ENCODE results near the gene CUL9.

CUL9 gene

DNA sequence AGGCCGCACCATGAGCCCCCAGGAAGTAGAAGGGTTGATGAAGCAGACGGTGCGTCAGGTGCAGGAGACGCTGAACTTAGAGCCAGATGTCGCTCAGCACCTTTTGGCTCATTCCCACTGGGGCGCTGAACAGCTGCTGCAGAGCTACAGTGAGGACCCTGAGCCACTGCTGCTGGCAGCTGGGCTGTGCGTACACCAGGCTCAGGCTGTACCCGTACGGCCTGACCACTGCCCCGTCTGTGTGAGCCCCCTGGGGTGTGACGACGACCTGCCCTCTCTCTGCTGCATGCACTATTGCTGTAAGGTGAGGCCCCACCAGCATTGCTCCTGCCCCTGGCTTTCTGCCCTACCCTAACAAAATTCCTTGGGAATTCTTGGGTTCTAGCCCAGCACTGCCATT lies 34.2 kb downstream of the CUL9 start:
- no peaks in the 10 kb centered on the region for H3K27me3 Mint-ChIP-seq
- peaks cover 0 to 4% of the 10 kb centered on the region in 2 donors for H3K4me1 Mint-ChIP-seq (ENCODE audit: low read depth in 2 of 2)
- no peak overlapping the region for H3K27ac Mint-ChIP-seq
- DNase-seq (no peak), ATAC-seq (replicated peaks) (no peak)
- peaks cover 8% of the 10 kb centered on the region for H3K36me3 Mint-ChIP-seq (ENCODE audit: insufficient read depth)
- H3K4me3 Mint-ChIP-seq = no peak overlapping the region
- no peaks in the 10 kb centered on the region for H3K9me3 Mint-ChIP-seq

DNA sequence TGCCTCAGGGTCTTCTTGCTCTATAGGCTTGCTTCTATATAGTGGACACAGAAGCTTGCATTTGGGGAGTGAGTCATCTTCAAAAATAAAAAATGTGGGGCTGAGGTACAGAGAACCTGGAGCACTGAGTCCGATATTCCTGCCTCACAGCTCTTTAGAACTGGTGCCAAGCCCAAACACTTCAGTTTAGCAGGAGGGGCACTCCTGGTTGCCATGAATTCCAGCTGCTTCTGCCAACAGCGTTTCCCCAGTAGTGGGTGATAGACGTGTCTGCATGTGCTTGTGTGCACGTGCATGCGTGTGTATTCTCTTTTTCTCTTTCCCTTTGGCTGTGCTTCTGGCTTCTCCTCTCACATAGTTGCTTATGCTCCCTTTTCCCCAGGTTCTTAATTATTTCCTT lies 35.4 kb downstream of the CUL9 start:
- Mint-ChIP-seq H3K9me3 (no peaks in the 10 kb centered on the region), H3K36me3 (ENCODE audit: insufficient read depth) (peaks cover 11% of the 10 kb centered on the region), H3K4me1 (ENCODE audit: low read depth in 2 of 2) (peaks cover 4 to 6% of the 10 kb centered on the region in 2 donors), H3K27me3 (no peaks in the 10 kb centered on the region), H3K4me3 (no peak overlapping the region), H3K27ac (no peak overlapping the region)
- ATAC-seq (replicated peaks) (no peak), DNase-seq (no peak)

DNA sequence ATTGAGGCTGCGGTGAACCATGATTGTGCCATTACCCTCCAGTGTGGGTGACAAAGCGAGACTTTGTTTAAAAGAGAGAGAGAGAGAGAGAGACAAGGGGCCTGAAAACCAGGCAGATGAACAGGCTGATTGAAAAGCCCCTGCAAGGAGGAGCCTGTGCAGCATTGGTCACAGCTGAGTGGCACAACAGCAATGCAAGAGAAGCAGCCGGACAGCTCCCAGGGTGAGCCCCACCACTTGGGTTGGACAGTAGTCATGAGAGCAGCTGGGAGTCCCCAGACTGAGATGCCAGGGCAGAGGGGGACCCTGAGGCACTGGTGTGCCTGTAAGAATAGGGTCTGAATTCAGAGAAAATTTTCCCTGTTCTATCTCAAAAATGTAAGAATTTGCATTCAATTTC lies 37.1 kb downstream of the CUL9 start:
- peaks cover 9 to 10% of the 10 kb centered on the region in 2 donors for H3K4me1 Mint-ChIP-seq (ENCODE audit: low read depth in 2 of 2)
- H3K4me3 Mint-ChIP-seq = no peak overlapping the region
- H3K36me3 Mint-ChIP-seq (ENCODE audit: insufficient read depth) = peaks cover 21% of the 10 kb centered on the region
- ATAC-seq (replicated peaks) = no peak
- no peak for DNase-seq
- peak overlapping the region; percentile 20 to 35 for H3K27ac Mint-ChIP-seq
- no peaks in the 10 kb centered on the region for H3K9me3 Mint-ChIP-seq
- no peaks in the 10 kb centered on the region for H3K27me3 Mint-ChIP-seq

DNA sequence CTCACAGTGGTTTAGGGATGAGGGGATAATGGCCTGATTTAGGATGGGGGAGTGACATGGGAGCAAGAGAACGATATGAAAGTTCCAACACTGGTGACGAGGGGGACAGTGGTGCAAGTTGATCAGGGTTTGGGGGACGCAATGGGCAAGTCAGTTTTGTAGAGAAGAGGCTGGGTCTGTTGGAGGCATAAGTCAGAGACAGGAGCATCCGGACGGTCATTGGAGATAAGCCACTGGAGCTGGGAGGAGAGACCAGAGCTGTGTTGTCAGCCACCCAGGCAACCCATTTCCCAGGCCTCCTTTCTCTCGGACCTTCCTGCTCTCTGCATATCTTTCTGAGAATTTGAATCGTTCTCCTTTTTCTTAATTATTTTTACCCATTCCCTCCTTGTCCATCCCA lies 37.8 kb downstream of the CUL9 start:
- peaks cover 26% of the 10 kb centered on the region for H3K36me3 Mint-ChIP-seq (ENCODE audit: insufficient read depth)
- no peaks in the 10 kb centered on the region for H3K27me3 Mint-ChIP-seq
- DNase-seq (no peak), ATAC-seq (replicated peaks) (no peak)
- H3K4me1 Mint-ChIP-seq (ENCODE audit: low read depth in 2 of 2) = peaks cover 15 to 16% of the 10 kb centered on the region in 2 donors
- no peak overlapping the region for H3K4me3 Mint-ChIP-seq
- no peaks in the 10 kb centered on the region for H3K9me3 Mint-ChIP-seq
- H3K27ac Mint-ChIP-seq = peak overlapping the region; percentile 8 to 35

DNA sequence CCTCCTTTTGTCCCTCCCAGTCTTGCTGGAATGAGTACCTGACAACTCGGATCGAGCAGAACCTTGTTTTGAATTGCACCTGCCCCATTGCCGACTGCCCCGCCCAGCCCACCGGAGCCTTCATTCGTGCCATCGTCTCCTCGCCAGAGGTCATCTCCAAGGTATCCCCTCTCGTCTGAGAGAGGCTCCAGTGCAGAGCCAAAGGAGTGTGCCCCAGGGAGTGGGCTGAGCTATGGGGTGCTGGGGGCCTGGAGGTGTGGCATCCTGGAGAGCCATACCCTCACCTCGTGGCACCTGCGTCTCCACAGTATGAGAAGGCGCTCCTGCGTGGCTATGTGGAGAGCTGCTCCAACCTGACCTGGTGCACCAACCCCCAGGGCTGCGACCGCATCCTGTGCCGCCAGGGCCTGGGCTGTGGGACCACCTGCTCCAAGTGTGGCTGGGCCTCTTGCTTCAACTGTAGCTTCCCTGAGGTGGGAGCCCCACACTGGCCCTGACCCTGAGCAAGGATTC lies 38.5 kb downstream of the CUL9 start:
- peak overlapping the region; percentile 97 to 99 for H3K27ac Mint-ChIP-seq
- no peak for ATAC-seq (replicated peaks)

DNA sequence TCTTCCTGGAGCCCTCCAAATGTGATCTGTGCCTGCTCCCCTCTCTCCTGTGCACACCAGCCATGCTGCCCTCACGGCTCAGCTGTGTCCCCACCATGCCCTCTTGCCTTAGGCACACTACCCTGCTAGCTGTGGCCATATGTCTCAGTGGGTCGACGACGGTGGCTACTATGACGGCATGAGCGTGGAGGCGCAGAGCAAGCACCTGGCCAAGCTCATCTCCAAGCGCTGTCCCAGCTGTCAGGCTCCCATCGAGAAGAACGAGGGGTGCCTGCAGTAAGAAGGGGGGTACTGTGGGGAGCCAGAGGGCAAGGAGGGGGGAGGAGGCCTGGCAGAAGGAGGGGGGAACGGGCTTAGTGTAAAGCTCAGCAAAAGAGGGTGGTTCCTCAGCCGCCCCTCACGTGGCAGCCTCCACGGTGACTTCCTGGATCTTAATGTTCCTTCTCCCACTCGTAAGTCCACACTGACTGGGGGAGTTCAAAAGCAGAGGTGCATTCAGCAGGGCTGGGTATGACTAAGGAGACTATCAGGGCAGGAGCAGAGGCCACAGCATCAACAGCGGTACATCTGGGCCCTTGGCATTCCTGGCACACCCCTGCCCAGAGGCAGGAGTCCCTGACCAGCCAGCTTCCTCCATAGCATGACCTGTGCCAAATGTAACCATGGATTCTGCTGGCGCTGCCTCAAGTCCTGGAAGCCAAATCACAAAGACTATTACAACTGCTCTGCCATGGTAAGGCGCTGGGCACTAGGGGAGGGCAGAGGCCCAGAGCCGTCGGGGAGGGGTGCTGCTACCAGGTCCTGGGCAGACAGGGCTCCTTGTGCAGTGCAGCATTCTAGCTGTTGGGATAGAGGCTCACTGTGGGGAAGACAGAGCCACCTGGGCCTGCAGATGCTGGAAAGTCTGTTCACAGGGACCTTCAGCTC lies 39.3 kb downstream of the CUL9 start:
- Mint-ChIP-seq H3K27ac (peak overlapping the region; percentile 97 to 99), H3K27me3 (no peaks in the 10 kb centered on the region), H3K4me1 (ENCODE audit: low read depth in 2 of 2) (peaks cover 18 to 21% of the 10 kb centered on the region in 2 donors), H3K4me3 (no peak overlapping the region), H3K36me3 (ENCODE audit: insufficient read depth) (peaks cover 24% of the 10 kb centered on the region), H3K9me3 (no peaks in the 10 kb centered on the region)
- DNase-seq = no peak
- ATAC-seq (replicated peaks) = no peak

More for the DNA sequence above, 38.5 kb downstream of the CUL9 start:
- Mint-ChIP-seq H3K9me3 (no peaks in the 10 kb centered on the region), H3K4me1 (ENCODE audit: low read depth in 2 of 2) (peaks cover 18 to 20% of the 10 kb centered on the region in 2 donors), H3K27me3 (no peaks in the 10 kb centered on the region), H3K4me3 (no peak overlapping the region), H3K36me3 (ENCODE audit: insufficient read depth) (peaks cover 21% of the 10 kb centered on the region)
- DNase-seq = no peak

DNA sequence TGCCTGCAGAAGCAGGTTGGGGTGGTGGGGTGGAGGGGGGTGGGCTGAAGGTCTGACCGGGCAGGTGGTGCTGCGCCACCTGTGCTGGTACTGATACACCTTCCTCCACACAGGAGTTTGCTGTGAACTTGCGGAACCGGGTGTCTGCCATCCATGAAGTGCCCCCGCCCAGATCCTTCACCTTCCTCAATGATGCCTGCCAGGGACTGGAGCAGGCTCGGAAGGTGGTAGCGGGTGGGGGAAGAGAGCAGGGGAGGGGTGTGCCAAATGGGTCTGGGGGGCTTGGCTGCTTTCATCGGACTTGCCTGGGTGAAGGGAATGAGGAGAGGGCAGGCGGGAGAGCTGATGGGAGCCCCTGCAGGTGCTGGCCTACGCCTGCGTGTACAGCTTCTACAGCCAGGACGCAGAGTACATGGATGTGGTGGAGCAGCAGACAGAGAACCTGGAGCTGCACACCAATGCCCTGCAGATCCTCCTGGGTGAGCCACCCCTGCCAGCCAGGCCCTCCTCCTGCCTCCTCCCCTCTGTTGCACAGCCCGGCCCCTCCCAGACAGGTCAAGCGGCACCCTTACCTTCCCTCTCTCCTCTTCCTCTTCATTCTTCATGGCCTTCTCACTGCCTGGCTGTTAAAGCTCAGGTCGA lies 40.5 kb downstream of the CUL9 start:
- H3K4me3 Mint-ChIP-seq = peak overlapping the region in 1 of 2 donors; percentile 3
- H3K4me1 Mint-ChIP-seq (ENCODE audit: low read depth in 2 of 2) = peaks cover 15 to 23% of the 10 kb centered on the region in 2 donors
- DNase-seq = no peak
- H3K27me3 Mint-ChIP-seq = no peaks in the 10 kb centered on the region
- H3K9me3 Mint-ChIP-seq = no peaks in the 10 kb centered on the region
- H3K36me3 Mint-ChIP-seq (ENCODE audit: insufficient read depth) = peaks cover 31% of the 10 kb centered on the region
- H3K27ac Mint-ChIP-seq = peak overlapping the region; percentile 97 to 99
- no peak for ATAC-seq (replicated peaks)

DNA sequence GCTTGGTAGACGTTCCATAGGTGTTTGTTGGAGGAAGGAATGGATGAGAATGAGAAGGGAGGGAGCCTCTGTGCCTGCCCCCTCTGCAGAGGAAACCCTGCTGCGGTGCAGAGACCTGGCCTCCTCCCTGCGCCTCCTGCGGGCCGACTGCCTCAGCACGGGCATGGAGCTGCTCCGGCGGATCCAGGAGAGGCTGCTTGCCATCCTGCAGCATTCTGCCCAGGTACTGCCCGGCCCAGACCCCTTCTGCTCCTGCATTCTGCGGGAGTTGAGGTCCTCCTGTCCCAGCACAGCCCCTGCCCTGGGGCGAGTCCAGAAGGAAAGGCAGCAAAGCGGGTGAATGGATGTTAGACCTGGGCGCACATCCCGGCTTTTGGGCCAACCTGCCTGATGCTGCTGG lies 41.2 kb downstream of the CUL9 start:
- Mint-ChIP-seq H3K27ac (peak overlapping the region; percentile 97 to 99), H3K4me1 (ENCODE audit: low read depth in 2 of 2) (peaks cover 21 to 28% of the 10 kb centered on the region in 2 donors), H3K4me3 (no peak overlapping the region), H3K27me3 (no peaks in the 10 kb centered on the region), H3K9me3 (no peaks in the 10 kb centered on the region), H3K36me3 (ENCODE audit: insufficient read depth) (peaks cover 31% of the 10 kb centered on the region)
- DNase-seq (no peak), ATAC-seq (replicated peaks) (no peak)

DNA sequence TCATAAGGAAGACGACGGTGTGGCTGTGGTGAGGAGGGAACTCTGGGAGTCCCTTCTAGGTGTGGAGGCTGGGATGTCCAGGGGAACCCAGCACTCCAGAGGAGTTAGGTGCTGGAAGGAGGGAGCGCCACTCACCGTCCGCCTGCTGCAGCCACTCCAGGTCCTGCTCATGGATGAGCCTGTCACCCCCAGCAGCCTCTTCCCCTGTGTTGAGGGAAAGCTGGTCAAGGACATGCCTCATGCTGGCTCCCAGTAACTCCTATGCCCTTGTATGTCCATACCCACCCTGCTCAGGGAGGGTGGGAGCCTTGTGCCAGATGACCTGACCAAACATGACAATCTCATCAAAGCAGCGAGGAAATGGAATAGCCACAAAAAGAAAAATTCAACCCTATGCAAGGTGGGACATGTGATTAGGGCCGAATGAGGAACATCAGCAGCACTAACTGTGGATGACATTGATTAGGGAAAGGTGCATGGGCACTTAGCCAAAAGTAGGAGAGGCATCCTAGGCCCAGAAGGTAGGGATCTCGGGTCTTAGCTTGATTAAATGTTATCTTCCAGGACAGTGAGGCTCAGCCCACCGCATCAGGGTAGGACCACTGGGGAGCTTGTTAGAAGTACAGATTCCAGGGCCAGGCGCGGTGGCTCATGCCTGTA lies 44.3 kb downstream of the CUL9 start:
- Mint-ChIP-seq H3K36me3 (ENCODE audit: insufficient read depth) (peaks cover 30% of the 10 kb centered on the region), H3K4me1 (ENCODE audit: low read depth in 2 of 2) (peaks cover 28 to 40% of the 10 kb centered on the region in 2 donors), H3K9me3 (no peaks in the 10 kb centered on the region), H3K4me3 (no peak overlapping the region), H3K27ac (peak overlapping the region; percentile 97 to 99), H3K27me3 (peaks cover 2 to 4% of the 10 kb centered on the region in 2 donors)
- ATAC-seq (replicated peaks) (no peak), DNase-seq (no peak)

DNA sequence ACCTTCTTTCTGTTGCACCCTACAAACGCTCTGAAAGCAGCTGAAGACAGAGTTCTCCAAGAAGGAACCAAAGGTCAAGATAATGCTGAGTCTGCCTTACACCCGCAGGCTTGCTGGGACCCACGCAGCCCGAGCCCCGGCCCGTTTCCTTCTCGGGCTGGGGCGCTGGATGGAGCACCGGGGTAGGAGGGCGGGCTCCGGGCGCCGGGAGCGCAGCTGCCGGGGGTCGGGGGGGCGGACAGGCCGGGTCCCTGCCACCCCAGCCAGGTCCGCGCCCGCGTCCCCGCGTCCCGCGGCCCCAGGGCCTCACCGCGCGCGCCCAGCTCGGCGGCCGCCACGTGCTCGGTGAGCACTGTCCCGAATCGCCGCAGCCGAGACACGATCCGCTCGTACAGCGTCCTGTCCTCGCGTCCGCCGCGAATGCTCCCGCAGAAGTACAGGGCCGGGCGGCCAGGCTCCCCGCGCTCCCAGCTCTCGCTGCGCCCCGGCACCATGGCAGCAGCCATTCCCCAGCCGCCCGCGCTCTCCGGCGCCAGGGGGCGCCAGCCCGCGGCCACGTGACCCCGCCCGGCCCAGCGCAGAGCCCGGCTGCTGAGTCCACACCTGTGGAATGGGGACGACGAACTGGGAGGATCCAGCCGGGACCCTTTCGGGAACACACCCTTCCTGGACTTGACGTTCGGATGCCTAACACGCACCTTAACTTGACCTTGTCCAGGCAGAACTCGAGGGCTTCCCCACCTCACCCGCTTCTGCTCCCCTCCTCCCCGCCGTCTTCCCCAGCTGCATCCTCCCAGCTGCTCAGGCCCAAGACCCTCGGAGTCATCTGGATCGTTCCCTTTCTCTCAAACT lies 47.2 kb downstream of the CUL9 start, which contains the start of gene DNPH1:
Gene DNPH1, minus strand, starts transcription at position 531 of the 852 bp plus-strand sequence. Its CDS starts 25 bp downstream, at position 506.
- DNase-seq = peak; percentile 67 to 81 (median 79)
- Mint-ChIP-seq H3K4me1 (ENCODE audit: low read depth in 2 of 2) (peaks cover 22 to 30% of the 10 kb centered on the region in 2 donors), H3K27me3 (peaks cover 19 to 29% of the 10 kb centered on the region in 2 donors), H3K36me3 (ENCODE audit: insufficient read depth) (peaks cover 17% of the 10 kb centered on the region), H3K9me3 (no peaks in the 10 kb centered on the region), H3K4me3 (peak within 1 kb of the TSS; percentile 86 to 87), H3K27ac (peak within 1 kb of the TSS; percentile 86 to 89)
- peak; percentile 72 for ATAC-seq (replicated peaks)

DNA sequence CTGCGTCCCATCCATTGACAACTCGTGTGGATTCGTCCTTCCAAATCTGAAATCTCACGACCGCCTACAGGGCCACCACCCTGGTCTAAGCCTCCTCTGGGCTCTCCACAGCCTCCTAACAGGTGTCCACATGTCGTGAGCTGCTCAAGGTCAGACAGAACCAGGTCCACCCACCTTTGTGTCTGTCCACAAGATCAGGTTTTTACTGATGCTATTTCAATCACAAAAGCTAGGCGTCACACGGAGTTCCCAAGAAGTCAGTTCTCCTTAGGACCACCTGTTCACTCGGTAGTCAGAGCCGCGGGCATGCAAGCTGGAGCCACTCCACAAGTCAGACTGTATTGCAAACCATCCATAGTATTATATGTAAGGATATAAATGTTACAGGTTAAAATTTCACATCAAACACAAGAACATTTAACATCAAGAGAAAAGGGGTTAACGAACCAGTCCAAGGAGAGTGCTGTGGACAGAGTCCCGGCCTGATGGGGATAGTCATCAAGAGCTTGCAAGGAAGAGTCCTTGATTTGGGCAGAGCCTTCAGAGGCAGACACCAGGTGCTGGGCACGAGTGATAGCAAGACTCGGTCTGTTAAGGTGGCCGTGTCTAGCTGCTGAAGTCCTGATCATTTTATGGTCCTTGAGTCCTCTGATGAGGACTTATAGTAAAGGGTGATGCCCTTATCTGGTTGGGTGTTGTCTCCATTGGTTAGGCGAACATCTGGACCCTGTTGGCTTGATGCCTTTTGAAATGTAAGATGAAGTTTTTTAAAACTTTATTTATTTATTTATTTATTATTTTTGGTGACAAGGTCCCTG lies 48.0 kb downstream of the CUL9 start:
- H3K4me1 Mint-ChIP-seq (ENCODE audit: low read depth in 2 of 2) = peaks cover 17 to 25% of the 10 kb centered on the region in 2 donors
- DNase-seq (no peak), ATAC-seq (replicated peaks) (peak; percentile 1)
- H3K9me3 Mint-ChIP-seq = no peaks in the 10 kb centered on the region
- H3K27ac Mint-ChIP-seq = peak overlapping the region; percentile 86 to 89
- peaks cover 13% of the 10 kb centered on the region for H3K36me3 Mint-ChIP-seq (ENCODE audit: insufficient read depth)
- peak overlapping the region; percentile 86 to 87 for H3K4me3 Mint-ChIP-seq
- H3K27me3 Mint-ChIP-seq = peaks cover 19 to 31% of the 10 kb centered on the region in 2 donors

DNA sequence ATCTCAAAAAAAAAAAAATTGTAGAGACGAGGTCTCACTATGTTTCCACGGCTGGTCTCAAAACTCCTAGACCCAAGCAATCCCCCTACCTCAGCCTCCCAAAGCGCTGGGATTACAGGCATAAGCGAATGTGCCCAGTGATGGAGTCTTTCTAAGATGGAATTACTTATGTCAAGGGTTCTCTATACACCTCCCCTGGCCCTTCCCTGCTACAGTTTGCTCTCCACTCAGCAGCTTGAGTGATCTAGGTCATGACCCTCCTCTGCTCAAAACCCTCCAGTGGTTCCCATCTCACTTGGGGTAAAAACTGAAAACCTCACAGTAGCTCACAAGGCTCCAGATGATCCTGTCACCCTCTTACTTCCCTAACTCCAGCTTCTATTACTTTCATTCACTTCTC lies 49.1 kb downstream of the CUL9 start:
- H3K27me3 Mint-ChIP-seq = peaks cover 24 to 39% of the 10 kb centered on the region in 2 donors
- no peak for DNase-seq
- H3K27ac Mint-ChIP-seq = peak overlapping the region in 1 of 2 donors; percentile 30
- H3K36me3 Mint-ChIP-seq (ENCODE audit: insufficient read depth) = peaks cover 9% of the 10 kb centered on the region
- peaks cover 13 to 20% of the 10 kb centered on the region in 2 donors for H3K4me1 Mint-ChIP-seq (ENCODE audit: low read depth in 2 of 2)
- H3K9me3 Mint-ChIP-seq = no peaks in the 10 kb centered on the region
- no peak overlapping the region for H3K4me3 Mint-ChIP-seq
- ATAC-seq (replicated peaks) = no peak
